ENCODE data around the gene TAP2. TPM values are rescaled to one million over a fixed set of nuclear protein-coding genes. Genes with fewer than 3 reads are reported as not detected.

The TAP2 gene
- total and polyA plus RNA-seq, 2 of the 13 experiments (the other 11 are each of a cell fraction or from before 2014, with no cell fraction given) = 10.3 to 17.6 TPM

GRCh38 chr6:32843979-32844838, 5.7 kb upstream of the TAP2 start, which contains the start of gene PSMB8 (continued):
- no peak for TF ChIP-seq ZBTB43 (CRISPR knock-in tag; conservative IDR thresholded peaks at IDR 0.05)
- TF ChIP-seq ZNF333 (CRISPR knock-in tag; IDR thresholded peaks at IDR 0.05; ENCODE audit: borderline replicate concordance) = no peak; the same call in 1 of the 2 replicates
- TF ChIP-seq CAMTA2 (CRISPR knock-in tag; IDR thresholded peaks at IDR 0.05; ENCODE audit: borderline replicate concordance) = 0 out of 2 replicates have a peak, but pooled peaks have one; percentile 75
- TF ChIP-seq ZNF75D (CRISPR knock-in tag; IDR thresholded peaks at IDR 0.05; ENCODE audit: borderline replicate concordance) = no peak
- TF ChIP-seq ZNF570 (CRISPR knock-in tag; IDR thresholded peaks at IDR 0.05; ENCODE audit: borderline replicate concordance) = no peak
- no peak for TF ChIP-seq ZNF562 (CRISPR knock-in tag; IDR thresholded peaks at IDR 0.05; ENCODE audit: borderline replicate concordance)
- TF ChIP-seq ZNF326 (CRISPR knock-in tag; IDR thresholded peaks at IDR 0.05; ENCODE audit: borderline replicate concordance) = no peak
- TF ChIP-seq ZNF292 (CRISPR knock-in tag; IDR thresholded peaks at IDR 0.05; ENCODE audit: borderline replicate concordance, low read depth) = peak; percentile 51; the same call in 1 of the 2 replicates
- TF ChIP-seq TRIM22 (IDR thresholded peaks at IDR 0.05) = no peak
- TF ChIP-seq ZFX (CRISPR knock-in tag; IDR thresholded peaks at IDR 0.05; ENCODE audit: low read depth) = peak; percentile 55
- peak; percentile 16; the same call in 1 of the 2 replicates for TF ChIP-seq KLF6 (CRISPR knock-in tag; IDR thresholded peaks at IDR 0.05)
- TF ChIP-seq POGK (CRISPR knock-in tag; conservative IDR thresholded peaks at IDR 0.05) = no peak
- TF ChIP-seq SIX1 (CRISPR knock-in tag; IDR thresholded peaks at IDR 0.05; ENCODE audit: borderline replicate concordance) = no peak
- TF ChIP-seq ZNF710 (CRISPR knock-in tag; IDR thresholded peaks at IDR 0.05; ENCODE audit: borderline replicate concordance) = peak; percentile 49; the same call in 1 of the 2 replicates
- no peak for TF ChIP-seq ZNF362 (CRISPR knock-in tag; IDR thresholded peaks at IDR 0.05; ENCODE audit: borderline replicate concordance)
- TF ChIP-seq TFDP2 (CRISPR knock-in tag; IDR thresholded peaks at IDR 0.05) = peak; percentile 62
- peak; percentile 42; the same call in 1 of the 2 replicates for TF ChIP-seq PHF8 (CRISPR knock-in tag; IDR thresholded peaks at IDR 0.05)
- no peak; the same call in 1 of the 2 replicates for TF ChIP-seq ZNF747 (CRISPR knock-in tag; IDR thresholded peaks at IDR 0.05; ENCODE audit: borderline replicate concordance)
- TF ChIP-seq ZNF7 (CRISPR knock-in tag; IDR thresholded peaks at IDR 0.05) = no peak
